Effector CD4-positive, alpha-beta T cell (primary cell): ENCODE data around the gene NXPH4.

Experiments used
- DNase-seq: peaks from one replicate; pipeline ENCODE4 v3.0.0-alpha.2; 2020

Gene NXPH4

GRCh38 chr12:57183939-57184725 is 32.5 kb upstream of the NXPH4 start:
- DNase-seq: no peak

GRCh38 chr12:57185403-57185802 is 31.2 kb upstream of the NXPH4 start:
- DNase-seq: no peak

- no peak for DNase-seq
Measured at GRCh38 chr12:57185906-57186508, 30.6 kb upstream of the NXPH4 start.

GRCh38 chr12:57187222-57188089 is 29.1 kb upstream of the NXPH4 start:
- no peak for DNase-seq

- DNase-seq: no peak
Measured at GRCh38 chr12:57188090-57188425, 28.5 kb upstream of the NXPH4 start.

- DNase-seq: no peak
Measured at GRCh38 chr12:57190037-57190436, 26.6 kb upstream of the NXPH4 start.

- DNase-seq: no peak
Measured at GRCh38 chr12:57190821-57191220, 25.8 kb upstream of the NXPH4 start.

- no peak for DNase-seq
Measured at GRCh38 chr12:57191410-57191809, 25.2 kb upstream of the NXPH4 start.

GRCh38 chr12:57192920-57193319 is 23.7 kb upstream of the NXPH4 start:
- DNase-seq: no peak

GRCh38 chr12:57193706-57194245 is 22.8 kb upstream of the NXPH4 start:
- no peak for DNase-seq

GRCh38 chr12:57194253-57194652 is 22.3 kb upstream of the NXPH4 start:
- no peak for DNase-seq

- DNase-seq: no peak
Measured at GRCh38 chr12:57195186-57195585, 21.4 kb upstream of the NXPH4 start.

GRCh38 chr12:57195611-57196371 is 20.8 kb upstream of the NXPH4 start:
- DNase-seq: no peak

GRCh38 chr12:57196439-57196838 is 20.2 kb upstream of the NXPH4 start:
- DNase-seq: no peak

- DNase-seq: no peak
Measured at GRCh38 chr12:57196956-57197355, 19.6 kb upstream of the NXPH4 start.

GRCh38 chr12:57198329-57198728 is 18.3 kb upstream of the NXPH4 start:
- no peak for DNase-seq

GRCh38 chr12:57199191-57199590 is 17.4 kb upstream of the NXPH4 start:
- DNase-seq: no peak

GRCh38 chr12:57200497-57200896 is 16.1 kb upstream of the NXPH4 start:
- DNase-seq: no peak

GRCh38 chr12:57201219-57201618 is 15.4 kb upstream of the NXPH4 start:
- DNase-seq: no peak

GRCh38 chr12:57201631-57202030 is 15.0 kb upstream of the NXPH4 start:
- no peak for DNase-seq

- no peak for DNase-seq
Measured at GRCh38 chr12:57202321-57202720, 14.3 kb upstream of the NXPH4 start.

- no peak for DNase-seq
Measured at GRCh38 chr12:57203201-57203600, 13.4 kb upstream of the NXPH4 start.

- no peak for DNase-seq
Measured at GRCh38 chr12:57203791-57204190, 12.8 kb upstream of the NXPH4 start.
